ENCODE data around the gene LRRC37A. TPM values are rescaled to one million over a fixed set of nuclear protein-coding genes. Genes with fewer than 3 reads are reported as not detected.
"Not testable (repeated sequence)": the region's sequence is repeated elsewhere in the genome, so short reads cannot be mapped to it uniquely, and the experiment has no call there.

The LRRC37A gene
- total and polyA plus RNA-seq, 12 donors, result 0.19 to 4.1 (median 1.2) TPM

GRCh38 chr17:46259845-46260661, 34.9 kb upstream of the LRRC37A start:
- H3K27ac ChIP-seq, result peak overlapping the region in 3 of 10 donors; percentile 40 to 47 (median 47)
- H3K4me1 ChIP-seq, result peaks cover 0 to 11% (median 0%) of the 10 kb centered on the region in 9 donors
- 6% methylated on average over 31 to 40 of the region's 62 CpGs for WGBS, 2 donors

GRCh38 chr17:46262271-46262670, 32.7 kb upstream of the LRRC37A start:
- Histone ChIP-seq H3K4me3 (no peak overlapping the region), H3K9me3 (no peaks in the 10 kb centered on the region), H3K27ac (no peak overlapping the region), H3K4me1 (peaks cover 5 to 23% (median 10%) of the 10 kb centered on the region in 9 donors), H3K27me3 (no peaks in the 10 kb centered on the region), H3K36me3 (no peaks in the 10 kb centered on the region)
- 92% methylated on average over 8 of the region's 8 CpGs for WGBS, 2 donors
- no peak for ATAC-seq
- DNase-seq, result no peak
- TF ChIP-seq CTCF (IDR thresholded peaks at IDR 0.05), result no peak
- intact Hi-C loops (cut with DNase I), result loop anchor here in 2 of 10 donors (5.0 kb wide), 1 partner anchor 675 kb away; no protein-coding TSS in a partner anchor

More at GRCh38 chr17:46259845-46260661, 34.9 kb upstream of the LRRC37A start:
- peak overlapping the region in 9 of 10 donors; percentile 25 to 62 (median 47) for H3K4me3 ChIP-seq
- not testable (repeated sequence) for H3K36me3 ChIP-seq, H3K9me3 ChIP-seq, H3K27me3 ChIP-seq
- ATAC-seq, result peak; percentile 68 to 87 (median 81)
- TF ChIP-seq CTCF (IDR thresholded peaks at IDR 0.05), result peak in 5 of 9 donors; percentile 33 to 55 (median 40)
- intact Hi-C loops (cut with DNase I), result loop anchor here in 2 of 10 donors (5.0 kb wide), 1 partner anchor 673 kb away; no protein-coding TSS in a partner anchor
- DNase-seq, result peak in 1 of 2 donors; percentile 26

GRCh38 chr17:46264456-46265198, 30.3 kb upstream of the LRRC37A start:
- TF ChIP-seq CTCF (IDR thresholded peaks at IDR 0.05), result no peak
- WGBS, 2 donors, result 56 to 64% methylated on average over 3 of the region's 3 CpGs
- intact Hi-C loops (cut with DNase I), result loop anchor here in 3 of 10 donors (5.0 kb wide), 2 partner anchors 672 to 677 kb away; no protein-coding TSS in a partner anchor

GRCh38 chr17:46266063-46266655, 28.8 kb upstream of the LRRC37A start:
- Histone ChIP-seq H3K27ac (peak overlapping the region; percentile 33 to 95 (median 88)), H3K4me3 (peak overlapping the region; percentile 38 to 95 (median 72)), H3K4me1 (peaks cover 5 to 28% (median 12%) of the 10 kb centered on the region in 9 donors)
- H3K9me3 ChIP-seq, H3K27me3 ChIP-seq, DNase-seq, H3K36me3 ChIP-seq: not testable (repeated sequence)
- ATAC-seq, result peak in 7 of 8 donors; percentile 1 to 20 (median 14)
- WGBS, 2 donors, result 9% methylated on average over 21 of the region's 21 CpGs
- intact Hi-C loops (cut with DNase I), result loop anchor here in 1 of 10 donors (5.0 kb wide), 1 partner anchor 674 kb away; no protein-coding TSS in a partner anchor

More at GRCh38 chr17:46264456-46265198, 30.3 kb upstream of the LRRC37A start:
- no peaks in the 10 kb centered on the region for H3K36me3 ChIP-seq
- ATAC-seq (no peak), DNase-seq (no peak)
- peak overlapping the region in 2 of 10 donors; percentile 16 to 32 for H3K27ac ChIP-seq
- no peaks in the 10 kb centered on the region for H3K9me3 ChIP-seq
- H3K27me3 ChIP-seq, result no peaks in the 10 kb centered on the region
- no peak overlapping the region for H3K4me3 ChIP-seq
- H3K4me1 ChIP-seq, result peaks cover 5 to 31% (median 13%) of the 10 kb centered on the region in 9 donors

Measured in heart right ventricle (tissue), 16 donors.